IMR-90 (cell line): Measurements from ENCODE around the gene SGSM2.

ENCODE experiments used
- BHLHE40 ChIP-seq: fragments of 150-350 bp; IDR thresholded peaks from 2 replicates; pipeline ENCODE4 v1.6.1; 2016; ENCODE audit warnings: mild to moderate bottlenecking, low read depth, low read length
- CEBPB ChIP-seq: IDR thresholded peaks from 2 replicates; pipeline ENCODE4 v1.6.1; 2012; ENCODE audit warnings: low read depth, low read length, improper control_type of control experiment
- CHD1 ChIP-seq: IDR thresholded peaks from 2 replicates; pipeline ENCODE4 v1.6.1; 2012; ENCODE audit warnings: low read depth, low read length, improper control_type of control experiment
- MAFK ChIP-seq: IDR thresholded peaks from 2 replicates; pipeline ENCODE4 v1.6.1; 2012; ENCODE audit warnings: low read depth, low read length, improper control_type of control experiment
- POLR2A ChIP-seq: IDR thresholded peaks from 2 replicates; pipeline ENCODE4 v1.6.1; 2012; ENCODE audit warnings: mild to moderate bottlenecking, low read depth, low read length
- RAD21 ChIP-seq: IDR thresholded peaks from 2 replicates; pipeline ENCODE4 v1.6.1; 2012; ENCODE audit warnings: low read length, improper control_type of control experiment
- RCOR1 ChIP-seq: IDR thresholded peaks from 2 replicates; pipeline ENCODE4 v1.6.1; 2012; ENCODE audit warnings: mild to moderate bottlenecking, low read length, improper control_type of control experiment; ENCODE audit not compliant: insufficient replicate concordance
- RFX5 ChIP-seq: IDR thresholded peaks from 2 replicates; pipeline ENCODE4 v1.8.0; 2012; ENCODE audit warnings: low read depth, mild to moderate bottlenecking, low read length, moderate library complexity
- SMC3 ChIP-seq: fragments of 150-350 bp; IDR thresholded peaks from 2 replicates; pipeline ENCODE4 v1.6.1; 2016; ENCODE audit warnings: low read depth, mild to moderate bottlenecking, antibody characterized with exemption, low read length, moderate library complexity
- TF ChIP-seq, protein P1 (sequence below): conservative IDR thresholded peaks from 2 replicates; pipeline ENCODE4 v1.5.1; 2012; ENCODE audit warnings: mild to moderate bottlenecking, low read depth, low read length, improper control_type of control experiment
- TF ChIP-seq, protein P2 (sequence below): fragments of 150-350 bp; IDR thresholded peaks from 2 replicates; pipeline ENCODE4 v1.6.1; 2016; ENCODE audit warnings: low read depth, mild to moderate bottlenecking, low read length, moderate library complexity, borderline replicate concordance

DNA sequence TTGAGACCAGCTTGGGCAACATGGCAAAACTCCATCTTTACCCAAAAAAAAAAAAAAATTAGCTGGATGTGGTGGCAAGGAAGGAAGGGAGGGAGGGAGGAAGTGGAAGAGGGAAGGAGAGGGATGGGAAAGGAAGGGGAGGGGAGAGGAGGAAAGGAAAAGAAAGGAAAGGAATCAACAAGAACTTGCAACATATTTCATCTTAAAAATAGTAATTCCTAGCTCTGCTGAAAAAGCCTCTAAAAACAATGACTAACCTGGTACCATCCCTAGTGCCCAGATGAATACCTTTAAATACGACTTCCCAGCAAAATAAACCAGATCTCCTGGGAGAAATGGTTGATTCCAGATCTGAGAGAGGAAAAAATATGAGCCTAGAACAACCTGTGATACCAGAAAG is 90.6 kb downstream of the SGSM2 start:
- TF ChIP-seq CEBPB: no peak
- TF ChIP-seq, protein P1, sequence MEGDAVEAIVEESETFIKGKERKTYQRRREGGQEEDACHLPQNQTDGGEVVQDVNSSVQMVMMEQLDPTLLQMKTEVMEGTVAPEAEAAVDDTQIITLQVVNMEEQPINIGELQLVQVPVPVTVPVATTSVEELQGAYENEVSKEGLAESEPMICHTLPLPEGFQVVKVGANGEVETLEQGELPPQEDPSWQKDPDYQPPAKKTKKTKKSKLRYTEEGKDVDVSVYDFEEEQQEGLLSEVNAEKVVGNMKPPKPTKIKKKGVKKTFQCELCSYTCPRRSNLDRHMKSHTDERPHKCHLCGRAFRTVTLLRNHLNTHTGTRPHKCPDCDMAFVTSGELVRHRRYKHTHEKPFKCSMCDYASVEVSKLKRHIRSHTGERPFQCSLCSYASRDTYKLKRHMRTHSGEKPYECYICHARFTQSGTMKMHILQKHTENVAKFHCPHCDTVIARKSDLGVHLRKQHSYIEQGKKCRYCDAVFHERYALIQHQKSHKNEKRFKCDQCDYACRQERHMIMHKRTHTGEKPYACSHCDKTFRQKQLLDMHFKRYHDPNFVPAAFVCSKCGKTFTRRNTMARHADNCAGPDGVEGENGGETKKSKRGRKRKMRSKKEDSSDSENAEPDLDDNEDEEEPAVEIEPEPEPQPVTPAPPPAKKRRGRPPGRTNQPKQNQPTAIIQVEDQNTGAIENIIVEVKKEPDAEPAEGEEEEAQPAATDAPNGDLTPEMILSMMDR: no peak
- TF ChIP-seq SMC3: no peak
- no peak for TF ChIP-seq BHLHE40
- no peak for TF ChIP-seq POLR2A
- TF ChIP-seq RAD21: no peak
- no peak for TF ChIP-seq MAFK
- no peak for TF ChIP-seq RFX5
- no peak for TF ChIP-seq CHD1
- no peak for TF ChIP-seq RCOR1
- TF ChIP-seq, protein P2, sequence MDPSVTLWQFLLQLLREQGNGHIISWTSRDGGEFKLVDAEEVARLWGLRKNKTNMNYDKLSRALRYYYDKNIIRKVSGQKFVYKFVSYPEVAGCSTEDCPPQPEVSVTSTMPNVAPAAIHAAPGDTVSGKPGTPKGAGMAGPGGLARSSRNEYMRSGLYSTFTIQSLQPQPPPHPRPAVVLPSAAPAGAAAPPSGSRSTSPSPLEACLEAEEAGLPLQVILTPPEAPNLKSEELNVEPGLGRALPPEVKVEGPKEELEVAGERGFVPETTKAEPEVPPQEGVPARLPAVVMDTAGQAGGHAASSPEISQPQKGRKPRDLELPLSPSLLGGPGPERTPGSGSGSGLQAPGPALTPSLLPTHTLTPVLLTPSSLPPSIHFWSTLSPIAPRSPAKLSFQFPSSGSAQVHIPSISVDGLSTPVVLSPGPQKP: no peak
